Measurements from ENCODE around the gene PAQR5.
"Not testable (repeated sequence)": the region's sequence is repeated elsewhere in the genome, so short reads cannot be mapped to it uniquely, and the experiment has no call there.

PAQR5 gene

GRCh38 chr15:69293741-69294615 lies 4.7 kb upstream of the PAQR5 start:
- no peak for DNase-seq

GRCh38 chr15:69296606-69297005 lies 2.1 kb upstream of the PAQR5 start:
- DNase-seq: no peak

- DNase-seq: no peak
These were observed 914 bp upstream of the PAQR5 start for GRCh38 chr15:69297642-69298353.

GRCh38 chr15:69298354-69298696 lies 387 bp upstream of the PAQR5 start:
- no peak for DNase-seq

GRCh38 chr15:69299451-69299886 lies 757 bp downstream of the PAQR5 start:
- DNase-seq: no peak

- no peak for DNase-seq
These were observed 1.4 kb downstream of the PAQR5 start for GRCh38 chr15:69299943-69300588.

- DNase-seq: not testable (repeated sequence)
These were observed 2.4 kb downstream of the PAQR5 start for GRCh38 chr15:69301101-69301500.

GRCh38 chr15:69302087-69302486 lies 3.4 kb downstream of the PAQR5 start:
- DNase-seq: not testable (repeated sequence)

GRCh38 chr15:69302929-69303328 lies 4.2 kb downstream of the PAQR5 start:
- DNase-seq: no peak

GRCh38 chr15:69303337-69304181 lies 4.8 kb downstream of the PAQR5 start:
- DNase-seq: no peak

GRCh38 chr15:69304182-69304545 lies 5.5 kb downstream of the PAQR5 start:
- DNase-seq: no peak

- peak; percentile 15 for DNase-seq
These were observed 6.7 kb downstream of the PAQR5 start for GRCh38 chr15:69305204-69305931.

- no peak for DNase-seq
These were observed 7.3 kb downstream of the PAQR5 start for GRCh38 chr15:69305933-69306568.

- no peak for DNase-seq
These were observed 9.2 kb downstream of the PAQR5 start for GRCh38 chr15:69307939-69308338.

GRCh38 chr15:69308949-69309348 lies 10.2 kb downstream of the PAQR5 start:
- DNase-seq: no peak

GRCh38 chr15:69311319-69311721 lies 12.6 kb downstream of the PAQR5 start:
- no peak for DNase-seq

GRCh38 chr15:69313432-69314000 lies 14.8 kb downstream of the PAQR5 start:
- DNase-seq: no peak

GRCh38 chr15:69314131-69314530 lies 15.4 kb downstream of the PAQR5 start:
- no peak for DNase-seq

- no peak for DNase-seq
These were observed 16.0 kb downstream of the PAQR5 start for GRCh38 chr15:69314736-69315135.

GRCh38 chr15:69315402-69316110 lies 16.8 kb downstream of the PAQR5 start:
- DNase-seq: no peak

GRCh38 chr15:69316291-69316690 lies 17.6 kb downstream of the PAQR5 start:
- DNase-seq: no peak

All from NK-92 treated with Interleukin-12 subunit alpha and Interleukin-12 subunit beta, amount 100 ng/mL, for 24 hours (cell line).